OCI-LY1 (cell line): ENCODE results near the gene BTBD9.

Experiments used
- H2AFZ ChIP-seq: fragments of 200-600 bp; sonication (generic), shearing (Covaris generic); 2 replicates; pipeline ENCODE4 v1.6.0; 2014; ENCODE audit warnings: antibody characterized with exemption, mild to moderate bottlenecking, low read length
- H3F3A ChIP-seq: fragments of 200-600 bp; sonication (generic), shearing (Covaris generic); 2 replicates; pipeline ENCODE4 v1.6.0; 2014; ENCODE audit warnings: mild to moderate bottlenecking, antibody characterized with exemption, low read length, moderate library complexity; ENCODE audit not compliant: insufficient read depth
- H3K27ac ChIP-seq: fragments of 200-600 bp; sonication (generic); 2 replicates; pipeline ENCODE4 v1.5.1; 2014; ENCODE audit warnings: low read length, mixed run types, mild to moderate bottlenecking, low read depth; ENCODE audit not compliant: poor library complexity, severe bottlenecking
- H3K27me3 ChIP-seq: fragments of 200-600 bp; sonication (generic); 2 replicates; pipeline ENCODE4 v1.6.0; 2014; ENCODE audit warnings: antibody characterized with exemption, mild to moderate bottlenecking, low read length, moderate library complexity; ENCODE audit not compliant: insufficient read depth
- H3K36me3 ChIP-seq: fragments of 200-600 bp; sonication (generic); 2 replicates; pipeline ENCODE4 v1.6.1; 2014; ENCODE audit warnings: mild to moderate bottlenecking, antibody characterized with exemption, low read length, moderate library complexity, mixed read lengths; ENCODE audit not compliant: insufficient read depth
- H3K4me1 ChIP-seq: fragments of 200-600 bp; sonication (generic); 2 replicates; pipeline ENCODE4 v1.5.1; 2014; ENCODE audit warnings: mild to moderate bottlenecking, low read length, moderate library complexity; ENCODE audit not compliant: insufficient read depth, severe bottlenecking
- H3K4me2 ChIP-seq: fragments of 200-600 bp; sonication (generic), shearing (Covaris generic); 2 replicates; pipeline ENCODE4 v1.6.1; 2014; ENCODE audit warnings: low read length
- H3K4me3 ChIP-seq: fragments of 200-600 bp; sonication (generic); 2 replicates; pipeline ENCODE4 v1.5.1; 2014; ENCODE audit warnings: low read length, low read depth, mild to moderate bottlenecking, mixed read lengths; ENCODE audit not compliant: poor library complexity, severe bottlenecking
- H3K79me2 ChIP-seq: fragments of 200-600 bp; shearing (Covaris generic); 2 replicates; pipeline ENCODE4 v1.6.1; 2016; ENCODE audit warnings: mixed run types, low read length, mixed read lengths; ENCODE audit not compliant: insufficient read depth
- H3K9ac ChIP-seq: fragments of 200-600 bp; sonication (generic), shearing (Covaris generic); 2 replicates; pipeline ENCODE4 v1.6.1; 2014; ENCODE audit warnings: mild to moderate bottlenecking, low read length, mixed read lengths
- H3K9me2 ChIP-seq: fragments of 200-600 bp; sonication (generic), shearing (Covaris generic); 2 replicates; pipeline ENCODE4 v1.6.1; 2014; ENCODE audit warnings: low read depth, mild to moderate bottlenecking, low read length, mixed read lengths
- H3K9me3 ChIP-seq: fragments of 200-600 bp; shearing (Covaris generic); 2 replicates; pipeline ENCODE4 v1.6.1; 2014; ENCODE audit warnings: low read length, mixed read lengths
- H4K20me1 ChIP-seq: fragments of 200-600 bp; sonication (generic), shearing (Covaris generic); 2 replicates; pipeline ENCODE4 v1.6.0; 2016; ENCODE audit warnings: mild to moderate bottlenecking, low read length; ENCODE audit not compliant: insufficient read depth
- EZH2 ChIP-seq: fragments of 200-600 bp; sonication (generic), shearing (Covaris generic); IDR thresholded peaks from 2 replicates; pipeline ENCODE4 v1.8.0; 2017; ENCODE audit warnings: borderline replicate concordance, mixed run types, mild to moderate bottlenecking, antibody characterized with exemption, low read length, moderate library complexity, mixed read lengths
- TF ChIP-seq, protein P1 (sequence below): fragments of 200-600 bp; sonication (generic), shearing (Covaris generic); IDR thresholded peaks from 2 replicates; pipeline ENCODE4 v1.5.1; 2017; ENCODE audit warnings: mild to moderate bottlenecking, antibody characterized with exemption, low read length, moderate library complexity, mixed read lengths

The BTBD9 gene

DNA sequence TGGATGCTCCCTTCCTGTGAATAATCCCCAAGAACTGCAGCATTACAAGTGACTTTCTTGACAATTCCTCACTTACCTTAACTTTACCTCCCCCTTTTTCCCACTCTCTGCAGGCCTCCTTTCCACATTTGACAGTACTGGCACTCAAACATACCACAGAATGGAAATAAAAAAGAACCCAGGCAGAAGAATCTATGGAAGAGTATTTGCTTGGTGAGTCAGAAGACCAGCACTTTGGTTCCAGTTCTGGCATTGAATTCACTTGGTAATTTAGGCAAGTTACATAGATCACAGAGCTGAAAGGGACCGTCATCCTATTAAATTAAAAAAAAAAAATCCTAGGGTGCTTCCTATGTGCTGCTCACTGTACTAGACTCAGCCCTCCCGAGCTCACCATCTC lies 55.0 kb downstream of the BTBD9 start:
- H3K4me3 ChIP-seq = no peak overlapping the region
- H4K20me1 ChIP-seq = no peaks in the 10 kb centered on the region
- no peaks in the 10 kb centered on the region for H3K36me3 ChIP-seq
- no peak overlapping the region for H3K9ac ChIP-seq
- no peaks in the 10 kb centered on the region for H3K9me3 ChIP-seq
- H2AFZ ChIP-seq = no peak overlapping the region
- H3K27me3 ChIP-seq = no peaks in the 10 kb centered on the region
- no peaks in the 10 kb centered on the region for H3K4me1 ChIP-seq
- no peaks in the 10 kb centered on the region for H3K79me2 ChIP-seq
- H3K27ac ChIP-seq = no peak overlapping the region
- TF ChIP-seq EZH2 = no peak
- TF ChIP-seq, protein P1, sequence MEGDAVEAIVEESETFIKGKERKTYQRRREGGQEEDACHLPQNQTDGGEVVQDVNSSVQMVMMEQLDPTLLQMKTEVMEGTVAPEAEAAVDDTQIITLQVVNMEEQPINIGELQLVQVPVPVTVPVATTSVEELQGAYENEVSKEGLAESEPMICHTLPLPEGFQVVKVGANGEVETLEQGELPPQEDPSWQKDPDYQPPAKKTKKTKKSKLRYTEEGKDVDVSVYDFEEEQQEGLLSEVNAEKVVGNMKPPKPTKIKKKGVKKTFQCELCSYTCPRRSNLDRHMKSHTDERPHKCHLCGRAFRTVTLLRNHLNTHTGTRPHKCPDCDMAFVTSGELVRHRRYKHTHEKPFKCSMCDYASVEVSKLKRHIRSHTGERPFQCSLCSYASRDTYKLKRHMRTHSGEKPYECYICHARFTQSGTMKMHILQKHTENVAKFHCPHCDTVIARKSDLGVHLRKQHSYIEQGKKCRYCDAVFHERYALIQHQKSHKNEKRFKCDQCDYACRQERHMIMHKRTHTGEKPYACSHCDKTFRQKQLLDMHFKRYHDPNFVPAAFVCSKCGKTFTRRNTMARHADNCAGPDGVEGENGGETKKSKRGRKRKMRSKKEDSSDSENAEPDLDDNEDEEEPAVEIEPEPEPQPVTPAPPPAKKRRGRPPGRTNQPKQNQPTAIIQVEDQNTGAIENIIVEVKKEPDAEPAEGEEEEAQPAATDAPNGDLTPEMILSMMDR = no peak
- H3K9me2 ChIP-seq = no peaks in the 10 kb centered on the region
- no peaks in the 10 kb centered on the region for H3F3A ChIP-seq
- no peak overlapping the region for H3K4me2 ChIP-seq

DNA sequence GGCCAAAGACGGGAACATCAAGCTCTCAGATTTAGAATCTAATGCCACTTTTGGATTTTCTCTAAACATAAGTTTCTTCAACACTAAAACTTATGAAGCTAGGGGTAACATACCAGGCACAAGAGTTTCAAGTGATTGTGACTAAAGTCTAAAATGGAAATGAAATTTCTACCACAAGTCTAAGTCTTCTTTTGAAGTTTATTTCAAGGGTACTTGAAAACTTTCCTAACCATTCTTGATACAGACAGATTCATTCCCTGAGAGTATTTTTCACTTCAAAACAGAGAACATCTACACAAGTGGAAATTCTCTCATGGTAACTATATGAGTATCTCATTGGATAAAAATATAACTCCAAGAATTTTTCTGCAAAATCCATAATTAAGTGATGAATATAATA lies 56.2 kb downstream of the BTBD9 start:
- TF ChIP-seq, protein P1 = no peak
- no peak for TF ChIP-seq EZH2
- Histone ChIP-seq H3K27me3 (no peaks in the 10 kb centered on the region), H3K36me3 (no peaks in the 10 kb centered on the region), H3K9me2 (no peaks in the 10 kb centered on the region), H2AFZ (no peak overlapping the region), H3F3A (no peaks in the 10 kb centered on the region), H3K4me2 (no peak overlapping the region), H4K20me1 (no peaks in the 10 kb centered on the region), H3K4me1 (no peaks in the 10 kb centered on the region), H3K27ac (no peak overlapping the region), H3K9ac (no peak overlapping the region), H3K79me2 (no peaks in the 10 kb centered on the region), H3K9me3 (no peaks in the 10 kb centered on the region), H3K4me3 (no peak overlapping the region)

DNA sequence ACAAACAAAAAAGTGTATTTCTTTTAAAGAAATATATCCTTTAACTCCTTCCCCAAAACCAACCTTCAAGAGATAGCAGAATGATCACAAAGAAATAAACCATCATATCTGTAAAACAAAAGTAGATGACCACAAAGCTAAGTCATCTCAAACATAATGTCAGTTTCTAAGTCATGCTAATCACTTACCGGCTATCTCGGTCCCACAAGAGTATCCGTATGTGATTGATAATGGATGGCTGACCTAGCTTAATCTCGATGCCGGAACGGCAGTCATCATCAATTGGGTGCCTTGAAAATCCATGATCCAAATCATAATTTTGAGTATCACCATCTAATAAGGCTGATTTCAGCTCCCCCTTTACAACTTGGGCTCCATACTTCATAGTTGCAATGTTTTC lies 59.7 kb downstream of the BTBD9 start:
- no peaks in the 10 kb centered on the region for H3K9me3 ChIP-seq
- no peak overlapping the region for H3K27ac ChIP-seq
- H3F3A ChIP-seq = no peaks in the 10 kb centered on the region
- no peak overlapping the region for H3K4me2 ChIP-seq
- no peak overlapping the region for H3K4me3 ChIP-seq
- H3K27me3 ChIP-seq = no peaks in the 10 kb centered on the region
- TF ChIP-seq EZH2 = no peak
- TF ChIP-seq, protein P1 = no peak
- H3K79me2 ChIP-seq = no peaks in the 10 kb centered on the region
- H3K4me1 ChIP-seq = no peaks in the 10 kb centered on the region
- H3K36me3 ChIP-seq = no peaks in the 10 kb centered on the region
- H4K20me1 ChIP-seq = no peaks in the 10 kb centered on the region
- no peak overlapping the region for H3K9ac ChIP-seq
- H2AFZ ChIP-seq = no peak overlapping the region
- no peaks in the 10 kb centered on the region for H3K9me2 ChIP-seq
